GM12878 (cell line): ENCODE results near the gene TTC39C.

Source experiments
- ATF2 ChIP-seq: IDR thresholded peaks from 2 replicates; pipeline ENCODE4 v1.6.1; 2012; ENCODE audit warnings: low read length, inconsistent platforms
- BHLHE40 ChIP-seq, 2 experiments: fragments of 450-650 bp in 1 of 2; IDR thresholded peaks; 2 replicates each; pipeline ENCODE4 v1.6.1; 2011 to 2017; ENCODE audit warnings: low read depth in 2 of 2, borderline replicate concordance in 1 of 2, improper control_type of control experiment in 1 of 2, low read length in 1 of 2, mild to moderate bottlenecking in 1 of 2
- SMC3 ChIP-seq: IDR thresholded peaks from 2 replicates; pipeline ENCODE4 v1.6.1; 2011; ENCODE audit warnings: low read length, improper control_type of control experiment, borderline replicate concordance
- SUZ12 ChIP-seq: fragments of 200-600 bp; sonication (generic); IDR thresholded peaks from one replicate; pipeline ENCODE4 v1.6.1; 2018; ENCODE audit warnings: antibody characterized with exemption, mild to moderate bottlenecking; ENCODE audit not compliant: unreplicated experiment
- TCF3 ChIP-seq: IDR thresholded peaks from 2 replicates; pipeline ENCODE4 v1.6.1; 2012; ENCODE audit warnings: low read depth, mild to moderate bottlenecking, low read length, borderline replicate concordance; ENCODE audit not compliant: insufficient read depth
- USF1 ChIP-seq: IDR thresholded peaks from 2 replicates; pipeline ENCODE4 v1.6.1; 2011; ENCODE audit warnings: borderline replicate concordance, low read depth, mild to moderate bottlenecking, moderate library complexity, mixed read lengths, low read length; ENCODE audit not compliant: insufficient read depth; ENCODE audit errors: extremely low read length
- YY1 ChIP-seq: IDR thresholded peaks from 2 replicates; pipeline ENCODE4 v1.6.1; 2011; ENCODE audit warnings: low read depth, mild to moderate bottlenecking, low read length
- ZNF274 ChIP-seq: IDR thresholded peaks from one replicate; pipeline ENCODE4 v1.8.0; 2011; ENCODE audit not compliant: insufficient read length, insufficient read depth
- ZZZ3 ChIP-seq: IDR thresholded peaks from 2 replicates; pipeline ENCODE4 v1.6.1; 2011; ENCODE audit warnings: low read depth; ENCODE audit not compliant: control insufficient read depth, insufficient read length

GRCh38 chr18:24033641-24034412 lies 19.3 kb downstream of the TTC39C start:
- TF ChIP-seq SMC3: no peak
- TF ChIP-seq ATF2: no peak
- TF ChIP-seq ZNF274: no peak
- no peak for TF ChIP-seq YY1
- TF ChIP-seq USF1: no peak
- no peak for TF ChIP-seq BHLHE40 (IDR thresholded peaks at IDR 0.05; ENCODE audit: borderline replicate concordance in 1 of 2, low read depth in 2 of 2, low read length in 1 of 2)
- TF ChIP-seq SUZ12: no peak
- no peak for TF ChIP-seq TCF3
- no peak for TF ChIP-seq ZZZ3
